ENCODE measurements around the gene CDC73.
"Not testable (repeated sequence)": the region's sequence is repeated elsewhere in the genome, so short reads cannot be mapped to it uniquely, and the experiment has no call there.

Gene CDC73

GRCh38 chr1:193259636-193260035 is 137.8 kb downstream of the CDC73 start:
- Histone ChIP-seq H3K27ac (ENCODE audit: low read depth, low read length) (no peak overlapping the region), H2AFZ (ENCODE audit: low read length, unreplicated experiment) (no peak overlapping the region), H3K4me1 (ENCODE audit: control insufficient read depth, insufficient read depth, low read length, unreplicated experiment) (no peaks in the 10 kb centered on the region), H3K27me3 (ENCODE audit: insufficient read depth, low read length) (no peaks in the 10 kb centered on the region), H3K79me2 (ENCODE audit: control insufficient read depth, insufficient read depth, low read length, unreplicated experiment) (no peaks in the 10 kb centered on the region), H3K4me3 (ENCODE audit: low read depth, low read length) (no peak overlapping the region), H3K36me3 (ENCODE audit: insufficient read depth, low read length) (peaks cover 20% of the 10 kb centered on the region)

DNA sequence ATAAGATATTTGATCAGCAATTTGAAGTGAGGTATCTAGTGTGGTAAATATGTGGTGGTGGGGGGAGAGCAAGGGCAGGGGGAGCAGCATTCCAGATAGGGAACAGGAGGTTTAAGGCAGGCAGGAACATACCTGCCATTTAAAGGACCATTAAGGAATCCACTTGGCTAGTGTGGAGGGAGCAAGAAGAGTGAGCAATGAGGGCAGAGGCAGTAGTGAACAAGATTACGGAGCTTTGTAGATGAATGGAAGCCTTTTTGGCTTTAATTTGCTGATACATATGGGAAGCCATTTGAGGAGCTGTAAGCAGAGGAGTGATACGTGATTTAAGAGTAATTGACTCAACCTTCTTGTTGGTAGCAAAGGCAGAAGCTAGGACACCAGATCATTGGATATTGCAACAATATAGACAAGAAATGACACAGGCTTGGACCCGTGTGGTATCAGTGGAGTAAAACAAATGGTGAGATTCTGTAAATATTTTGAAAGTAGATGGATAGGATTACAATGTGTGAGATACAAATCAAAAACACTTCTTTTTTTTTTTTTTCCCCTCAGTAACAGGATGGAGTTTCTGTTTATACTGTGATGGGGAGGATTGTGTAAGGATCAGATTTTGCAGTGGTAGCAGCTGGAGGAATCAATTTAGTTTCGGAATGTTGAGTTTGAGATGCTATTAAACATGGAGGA is 138.4 kb downstream of the CDC73 start:
- H3K4me3 ChIP-seq (ENCODE audit: low read depth, low read length), result no peak overlapping the region
- H3K27me3 ChIP-seq (ENCODE audit: insufficient read depth, low read length), result no peaks in the 10 kb centered on the region
- H3K4me1 ChIP-seq (ENCODE audit: control insufficient read depth, insufficient read depth, low read length, unreplicated experiment), result no peaks in the 10 kb centered on the region
- no peak overlapping the region for H2AFZ ChIP-seq (ENCODE audit: low read length, unreplicated experiment)
- H3K27ac ChIP-seq (ENCODE audit: low read depth, low read length), result no peak overlapping the region
- H3K36me3 ChIP-seq (ENCODE audit: insufficient read depth, low read length), result peaks cover 23% of the 10 kb centered on the region
- H3K79me2 ChIP-seq (ENCODE audit: control insufficient read depth, insufficient read depth, low read length, unreplicated experiment), result no peaks in the 10 kb centered on the region

DNA sequence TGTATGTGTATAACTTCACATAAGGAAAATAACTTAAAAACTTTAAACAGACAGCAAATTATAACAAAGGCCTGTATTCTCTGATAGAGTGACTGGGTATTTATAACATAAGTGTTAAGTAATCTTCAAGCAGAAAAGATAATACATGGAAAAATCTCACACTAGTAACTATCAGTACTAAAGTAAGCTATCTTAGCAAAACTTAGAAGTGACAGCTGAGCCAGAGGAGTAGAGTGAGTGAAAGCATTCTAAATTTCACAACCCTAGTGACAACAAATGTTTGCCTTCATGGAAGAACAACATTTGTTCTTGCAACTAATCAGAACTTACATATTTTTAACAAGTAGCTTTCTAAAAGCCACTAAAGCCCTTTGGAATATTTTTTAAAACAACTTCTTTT is 139.1 kb downstream of the CDC73 start:
- Histone ChIP-seq H3K36me3 (ENCODE audit: insufficient read depth, low read length) (peaks cover 28% of the 10 kb centered on the region), H3K27me3 (ENCODE audit: insufficient read depth, low read length) (no peaks in the 10 kb centered on the region), H3K79me2 (ENCODE audit: control insufficient read depth, insufficient read depth, low read length, unreplicated experiment) (no peaks in the 10 kb centered on the region), H3K27ac (ENCODE audit: low read depth, low read length) (no peak overlapping the region), H3K4me3 (ENCODE audit: low read depth, low read length) (no peak overlapping the region), H2AFZ (ENCODE audit: low read length, unreplicated experiment) (no peak overlapping the region), H3K4me1 (ENCODE audit: control insufficient read depth, insufficient read depth, low read length, unreplicated experiment) (no peaks in the 10 kb centered on the region)

- no peak overlapping the region for H2AFZ ChIP-seq (ENCODE audit: low read length, unreplicated experiment)
- no peak overlapping the region for H3K4me3 ChIP-seq (ENCODE audit: low read depth, low read length)
- peaks cover 30% of the 10 kb centered on the region for H3K36me3 ChIP-seq (ENCODE audit: insufficient read depth, low read length)
- no peak overlapping the region for H3K27ac ChIP-seq (ENCODE audit: low read depth, low read length)
- no peaks in the 10 kb centered on the region for H3K4me1 ChIP-seq (ENCODE audit: control insufficient read depth, insufficient read depth, low read length, unreplicated experiment)
- H3K79me2 ChIP-seq (ENCODE audit: control insufficient read depth, insufficient read depth, low read length, unreplicated experiment), result no peaks in the 10 kb centered on the region
- no peaks in the 10 kb centered on the region for H3K27me3 ChIP-seq (ENCODE audit: insufficient read depth, low read length)
These were observed 140.8 kb downstream of the CDC73 start for GRCh38 chr1:193262661-193263060.

GRCh38 chr1:193264313-193265065 is 142.7 kb downstream of the CDC73 start:
- H2AFZ ChIP-seq (ENCODE audit: low read length, unreplicated experiment), result no peak overlapping the region
- H3K4me3 ChIP-seq (ENCODE audit: low read depth, low read length), result no peak overlapping the region
- no peaks in the 10 kb centered on the region for H3K27me3 ChIP-seq (ENCODE audit: insufficient read depth, low read length)
- no peaks in the 10 kb centered on the region for H3K4me1 ChIP-seq (ENCODE audit: control insufficient read depth, insufficient read depth, low read length, unreplicated experiment)
- H3K79me2 ChIP-seq (ENCODE audit: control insufficient read depth, insufficient read depth, low read length, unreplicated experiment), result no peaks in the 10 kb centered on the region
- H3K36me3 ChIP-seq (ENCODE audit: insufficient read depth, low read length), result peaks cover 19% of the 10 kb centered on the region
- H3K27ac ChIP-seq (ENCODE audit: low read depth, low read length), result no peak overlapping the region

DNA sequence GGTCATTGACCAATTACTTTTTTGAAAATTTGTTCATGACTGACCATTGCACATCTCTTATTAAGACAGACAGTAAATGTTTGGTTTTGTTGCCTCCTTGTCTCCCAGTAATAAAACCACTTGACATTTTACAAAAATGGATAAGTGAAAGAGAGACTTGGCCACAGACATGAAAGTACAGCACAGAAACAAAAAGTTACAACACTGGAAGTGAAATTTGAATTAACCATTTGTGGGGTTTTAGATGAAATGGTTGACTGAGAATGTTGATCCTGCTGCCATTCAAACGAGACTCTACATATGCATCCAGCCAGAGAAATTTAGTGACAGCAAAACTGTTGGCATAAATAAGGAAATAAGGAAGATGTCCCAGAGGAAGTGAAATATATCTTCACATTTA is 143.9 kb downstream of the CDC73 start:
- no peaks in the 10 kb centered on the region for H3K4me1 ChIP-seq (ENCODE audit: control insufficient read depth, insufficient read depth, low read length, unreplicated experiment)
- no peaks in the 10 kb centered on the region for H3K27me3 ChIP-seq (ENCODE audit: insufficient read depth, low read length)
- no peak overlapping the region for H2AFZ ChIP-seq (ENCODE audit: low read length, unreplicated experiment)
- H3K36me3 ChIP-seq (ENCODE audit: insufficient read depth, low read length), result peaks cover 19% of the 10 kb centered on the region
- H3K27ac ChIP-seq (ENCODE audit: low read depth, low read length), result no peak overlapping the region
- no peaks in the 10 kb centered on the region for H3K79me2 ChIP-seq (ENCODE audit: control insufficient read depth, insufficient read depth, low read length, unreplicated experiment)
- H3K4me3 ChIP-seq (ENCODE audit: low read depth, low read length), result no peak overlapping the region

DNA sequence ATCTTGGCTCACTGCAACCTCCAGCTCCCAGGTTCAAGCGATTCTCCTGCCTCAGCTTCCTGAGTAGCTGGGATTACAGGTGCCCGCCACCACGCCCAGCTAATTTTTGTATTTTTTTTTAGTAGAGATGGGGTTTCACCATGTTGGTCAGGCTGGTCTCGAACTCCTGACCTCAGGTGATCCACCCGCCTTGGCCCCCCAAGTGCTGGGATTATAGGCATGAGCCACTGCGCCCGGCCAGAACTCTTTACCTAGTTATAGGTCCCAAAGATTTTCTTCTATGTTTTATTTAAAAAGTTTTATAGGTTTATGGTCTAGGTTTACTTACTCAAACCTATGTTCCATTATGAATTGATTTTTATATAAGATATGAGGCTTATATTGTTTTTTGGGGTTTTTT is 145.0 kb downstream of the CDC73 start:
- not testable (repeated sequence) for H3K4me3 ChIP-seq (ENCODE audit: low read depth, low read length); H3K79me2 ChIP-seq (ENCODE audit: control insufficient read depth, insufficient read depth, low read length, unreplicated experiment); H3K27ac ChIP-seq (ENCODE audit: low read depth, low read length); H2AFZ ChIP-seq (ENCODE audit: low read length, unreplicated experiment); H3K4me1 ChIP-seq (ENCODE audit: control insufficient read depth, insufficient read depth, low read length, unreplicated experiment); H3K27me3 ChIP-seq (ENCODE audit: insufficient read depth, low read length)
- peaks cover 18% of the 10 kb centered on the region for H3K36me3 ChIP-seq (ENCODE audit: insufficient read depth, low read length)

DNA sequence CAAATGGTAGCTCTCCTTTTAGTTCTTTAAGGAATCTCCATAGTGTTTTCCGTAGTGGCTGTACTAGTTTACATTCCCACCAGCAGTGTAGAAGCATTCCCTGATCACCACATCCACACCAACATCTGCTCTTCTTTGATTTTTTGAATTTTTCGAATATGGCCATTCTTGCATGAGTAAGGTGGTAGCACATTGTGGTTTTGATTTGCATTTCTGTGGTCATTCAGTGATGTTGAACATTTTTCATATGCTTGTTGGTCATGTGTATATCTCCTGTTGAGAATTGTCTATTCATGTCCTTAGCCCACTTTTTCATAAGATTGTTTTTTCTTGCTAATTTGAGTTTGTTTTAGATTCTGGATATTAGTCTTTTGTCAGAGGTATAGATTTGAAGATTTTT is 149.2 kb downstream of the CDC73 start:
- H3K27ac ChIP-seq (ENCODE audit: low read depth, low read length), result no peak overlapping the region

DNA sequence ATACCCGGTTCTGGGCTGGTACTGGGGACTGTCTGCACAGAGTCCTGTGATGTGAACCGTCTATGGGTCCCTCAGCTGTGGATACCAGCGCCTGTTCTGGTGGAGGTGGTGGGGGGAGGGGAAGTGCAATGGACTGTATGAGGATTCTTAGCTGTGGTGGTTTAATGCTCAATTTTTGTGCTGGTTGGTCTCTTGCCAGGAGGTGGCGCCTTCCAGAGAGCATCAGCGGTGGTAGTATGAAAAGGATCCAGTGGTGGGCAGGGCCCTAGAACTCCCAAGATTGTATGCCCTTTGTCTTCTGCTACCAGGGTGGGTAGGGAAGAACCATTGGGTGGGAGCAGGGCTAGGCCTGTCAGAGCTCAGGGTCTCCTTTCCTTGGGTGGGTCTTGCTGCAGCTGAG is 153.9 kb downstream of the CDC73 start:
- Histone ChIP-seq H3K36me3 (ENCODE audit: insufficient read depth, low read length) (peaks cover 8% of the 10 kb centered on the region; the same call in 1 of the 2 replicates), H3K79me2 (ENCODE audit: control insufficient read depth, insufficient read depth, low read length, unreplicated experiment) (no peaks in the 10 kb centered on the region), H3K4me1 (ENCODE audit: control insufficient read depth, insufficient read depth, low read length, unreplicated experiment) (no peaks in the 10 kb centered on the region), H3K27me3 (ENCODE audit: insufficient read depth, low read length) (no peaks in the 10 kb centered on the region), H3K27ac (ENCODE audit: low read depth, low read length) (no peak overlapping the region), H3K4me3 (ENCODE audit: low read depth, low read length) (no peak overlapping the region), H2AFZ (ENCODE audit: low read length, unreplicated experiment) (no peak overlapping the region)

More for the DNA sequence above, 149.2 kb downstream of the CDC73 start:
- Histone ChIP-seq H3K27me3 (ENCODE audit: insufficient read depth, low read length) (no peaks in the 10 kb centered on the region), H3K36me3 (ENCODE audit: insufficient read depth, low read length) (peaks cover 6% of the 10 kb centered on the region; the same call in 1 of the 2 replicates), H2AFZ (ENCODE audit: low read length, unreplicated experiment) (no peak overlapping the region), H3K4me1 (ENCODE audit: control insufficient read depth, insufficient read depth, low read length, unreplicated experiment) (no peaks in the 10 kb centered on the region), H3K4me3 (ENCODE audit: low read depth, low read length) (no peak overlapping the region), H3K79me2 (ENCODE audit: control insufficient read depth, insufficient read depth, low read length, unreplicated experiment) (no peaks in the 10 kb centered on the region)

DNA sequence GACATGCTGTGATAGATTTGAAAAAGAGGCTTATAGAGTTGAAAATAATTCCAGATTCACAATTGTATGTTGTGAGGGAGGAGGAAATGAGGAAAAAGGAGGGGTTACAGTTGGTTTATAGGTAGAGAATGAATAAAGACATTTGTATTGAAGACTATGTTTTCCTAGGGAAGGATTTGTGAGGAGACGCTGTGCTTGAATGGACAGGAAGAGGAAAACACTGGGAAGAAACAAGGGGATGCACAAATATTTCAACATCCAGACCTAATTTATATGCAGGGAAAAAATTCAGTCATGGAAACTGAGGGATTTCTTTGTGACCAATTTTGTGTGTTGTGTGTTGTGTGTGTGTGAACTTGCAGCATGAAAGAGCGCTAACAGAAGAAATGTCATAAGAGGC is 157.1 kb downstream of the CDC73 start:
- no peak overlapping the region for H2AFZ ChIP-seq (ENCODE audit: low read length, unreplicated experiment)
- H3K79me2 ChIP-seq (ENCODE audit: control insufficient read depth, insufficient read depth, low read length, unreplicated experiment), result no peaks in the 10 kb centered on the region
- no peak overlapping the region for H3K27ac ChIP-seq (ENCODE audit: low read depth, low read length)
- H3K4me3 ChIP-seq (ENCODE audit: low read depth, low read length), result no peak overlapping the region
- H3K4me1 ChIP-seq (ENCODE audit: control insufficient read depth, insufficient read depth, low read length, unreplicated experiment), result no peaks in the 10 kb centered on the region
- no peaks in the 10 kb centered on the region for H3K27me3 ChIP-seq (ENCODE audit: insufficient read depth, low read length)
- 0 out of 2 replicates have a peak, but pooled peaks cover 3% of the 10 kb centered on the region for H3K36me3 ChIP-seq (ENCODE audit: insufficient read depth, low read length)

DNA sequence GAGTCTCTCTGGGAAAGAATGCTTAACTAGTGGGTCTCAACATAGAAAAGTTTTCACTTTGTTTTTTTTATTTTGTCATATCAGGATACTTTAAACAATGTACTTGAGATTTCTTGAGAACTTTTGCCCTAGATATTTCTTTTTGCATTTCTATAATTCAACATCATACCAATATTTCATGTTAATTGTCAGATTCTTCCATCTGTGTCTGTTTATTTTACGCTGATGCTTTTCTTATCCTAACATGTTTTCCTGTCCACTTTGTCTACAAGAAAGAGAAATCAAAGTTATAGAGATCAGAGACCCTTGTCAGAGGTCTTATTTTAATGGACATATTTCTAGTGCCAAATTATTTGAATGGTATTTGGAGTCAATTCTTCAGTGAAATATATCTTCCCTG is 160.1 kb downstream of the CDC73 start:
- H3K27ac ChIP-seq (ENCODE audit: low read depth, low read length), result no peak overlapping the region
- H2AFZ ChIP-seq (ENCODE audit: low read length, unreplicated experiment), result no peak overlapping the region
- H3K4me3 ChIP-seq (ENCODE audit: low read depth, low read length), result no peak overlapping the region

More for the DNA sequence above, 160.1 kb downstream of the CDC73 start:
- Histone ChIP-seq H3K27me3 (ENCODE audit: insufficient read depth, low read length) (no peaks in the 10 kb centered on the region), H3K36me3 (ENCODE audit: insufficient read depth, low read length) (no peaks in the 10 kb centered on the region), H3K79me2 (ENCODE audit: control insufficient read depth, insufficient read depth, low read length, unreplicated experiment) (no peaks in the 10 kb centered on the region), H3K4me1 (ENCODE audit: control insufficient read depth, insufficient read depth, low read length, unreplicated experiment) (no peaks in the 10 kb centered on the region)

All from ACC112 (cell line).